ENCODE results near the gene IGF2BP2.

Gene IGF2BP2

GRCh38 chr3:185631508-185632206 is 193.2 kb downstream of the IGF2BP2 start:
- no peak for DNase-seq

- DNase-seq = no peak
These were observed 193.7 kb downstream of the IGF2BP2 start for GRCh38 chr3:185631108-185631507.

GRCh38 chr3:185630182-185630622 is 194.6 kb downstream of the IGF2BP2 start:
- peak in 1 of 2 donors; percentile 2 for DNase-seq

- no peak for DNase-seq
These were observed 195.2 kb downstream of the IGF2BP2 start for GRCh38 chr3:185629554-185630181.

- no peak for DNase-seq
These were observed 199.1 kb downstream of the IGF2BP2 start for GRCh38 chr3:185625784-185626183.

- DNase-seq = no peak
These were observed 200.7 kb downstream of the IGF2BP2 start for GRCh38 chr3:185623939-185624665.

GRCh38 chr3:185613016-185613415 is 211.8 kb downstream of the IGF2BP2 start:
- DNase-seq = no peak

GRCh38 chr3:185606196-185606595 is 218.6 kb downstream of the IGF2BP2 start:
- DNase-seq = no peak

GRCh38 chr3:185605566-185605965 is 219.3 kb downstream of the IGF2BP2 start:
- DNase-seq = no peak

- DNase-seq = no peak
These were observed 229.3 kb downstream of the IGF2BP2 start for GRCh38 chr3:185595526-185595925.

GRCh38 chr3:185594073-185594472 is 230.8 kb downstream of the IGF2BP2 start:
- no peak for DNase-seq
